GM18519 (cell line): ENCODE results near the gene TRPM8.

Experiments
- ATAC-seq: cut with Tn5 transposase; IDR thresholded peaks from one replicate; pipeline ENCODE4 v1.9.1; 2021; ENCODE audit warnings: mild to moderate bottlenecking, moderate library complexity; ENCODE audit not compliant: unreplicated experiment, low FRiP score

The TRPM8 gene

GRCh38 chr2:233996461-233996860, 79.3 kb downstream of the TRPM8 start:
- no peak for ATAC-seq

- no peak for ATAC-seq
These were observed 80.5 kb downstream of the TRPM8 start for GRCh38 chr2:233997707-233998106.

- ATAC-seq: no peak
These were observed 82.0 kb downstream of the TRPM8 start for GRCh38 chr2:233999182-233999581.

- ATAC-seq: no peak
These were observed 84.4 kb downstream of the TRPM8 start for GRCh38 chr2:234001380-234002160.

- no peak for ATAC-seq
These were observed 85.1 kb downstream of the TRPM8 start for GRCh38 chr2:234002281-234002680.

- ATAC-seq: no peak
These were observed 86.9 kb downstream of the TRPM8 start for GRCh38 chr2:234003972-234004617.

GRCh38 chr2:234005126-234005525, 88.0 kb downstream of the TRPM8 start:
- ATAC-seq: no peak

- ATAC-seq: no peak
These were observed 89.3 kb downstream of the TRPM8 start for GRCh38 chr2:234006501-234006900.

GRCh38 chr2:234014427-234014826, 97.3 kb downstream of the TRPM8 start:
- ATAC-seq: no peak

GRCh38 chr2:234015861-234016260, 98.7 kb downstream of the TRPM8 start:
- no peak for ATAC-seq

GRCh38 chr2:234019896-234020295, 102.7 kb downstream of the TRPM8 start:
- ATAC-seq: no peak

GRCh38 chr2:234020332-234020731, 103.2 kb downstream of the TRPM8 start:
- ATAC-seq: no peak

- no peak for ATAC-seq
These were observed 105.3 kb downstream of the TRPM8 start for GRCh38 chr2:234022424-234022823.

- no peak for ATAC-seq
These were observed 107.1 kb downstream of the TRPM8 start for GRCh38 chr2:234024304-234024703.

GRCh38 chr2:234025466-234025865, 108.3 kb downstream of the TRPM8 start:
- ATAC-seq: no peak

GRCh38 chr2:234025891-234026401, 108.8 kb downstream of the TRPM8 start:
- no peak for ATAC-seq

GRCh38 chr2:234026693-234027254, 109.6 kb downstream of the TRPM8 start:
- ATAC-seq: no peak

GRCh38 chr2:234027641-234028040, 110.5 kb downstream of the TRPM8 start:
- no peak for ATAC-seq

GRCh38 chr2:234029150-234029733, 112.1 kb downstream of the TRPM8 start:
- no peak for ATAC-seq

GRCh38 chr2:234031207-234031606, 114.0 kb downstream of the TRPM8 start:
- no peak for ATAC-seq

GRCh38 chr2:234032279-234032856, 115.2 kb downstream of the TRPM8 start:
- no peak for ATAC-seq
